ENCODE data around the gene SYNDIG1.

SYNDIG1 gene

GRCh38 chr20:24448170-24448569 is 21.3 kb upstream of the SYNDIG1 start:
- DNase-seq, result no peak

- DNase-seq, result no peak
Observed at GRCh38 chr20:24449026-24449720, 20.3 kb upstream of the SYNDIG1 start.

GRCh38 chr20:24450177-24450576 is 19.3 kb upstream of the SYNDIG1 start:
- DNase-seq, result no peak

GRCh38 chr20:24450624-24451376 is 18.6 kb upstream of the SYNDIG1 start:
- no peak for DNase-seq

GRCh38 chr20:24451428-24451827 is 18.0 kb upstream of the SYNDIG1 start:
- no peak for DNase-seq

- no peak for DNase-seq
Observed at GRCh38 chr20:24452016-24452415, 17.4 kb upstream of the SYNDIG1 start.

GRCh38 chr20:24452498-24453127 is 16.8 kb upstream of the SYNDIG1 start:
- DNase-seq, result no peak

GRCh38 chr20:24453869-24454268 is 15.6 kb upstream of the SYNDIG1 start:
- DNase-seq, result no peak

- no peak for DNase-seq
Observed at GRCh38 chr20:24455081-24455480, 14.3 kb upstream of the SYNDIG1 start.

- DNase-seq, result no peak
Observed at GRCh38 chr20:24456398-24456781, 13.0 kb upstream of the SYNDIG1 start.

- no peak for DNase-seq
Observed at GRCh38 chr20:24458436-24458835, 11.0 kb upstream of the SYNDIG1 start.

- DNase-seq, result no peak
Observed at GRCh38 chr20:24459733-24460132, 9.7 kb upstream of the SYNDIG1 start.

GRCh38 chr20:24460712-24461111 is 8.7 kb upstream of the SYNDIG1 start:
- no peak for DNase-seq

- DNase-seq, result no peak
Observed at GRCh38 chr20:24461848-24462247, 7.6 kb upstream of the SYNDIG1 start.

GRCh38 chr20:24462460-24463010 is 6.9 kb upstream of the SYNDIG1 start:
- no peak for DNase-seq

- DNase-seq, result no peak
Observed at GRCh38 chr20:24465159-24465558, 4.3 kb upstream of the SYNDIG1 start.

- DNase-seq, result no peak
Observed at GRCh38 chr20:24465730-24466129, 3.7 kb upstream of the SYNDIG1 start.

GRCh38 chr20:24468401-24469115 is 871 bp upstream of the SYNDIG1 start:
- no peak for DNase-seq

GRCh38 chr20:24469894-24470745 is 691 bp downstream of the SYNDIG1 start:
- no peak for DNase-seq

GRCh38 chr20:24470746-24471582 is 1.5 kb downstream of the SYNDIG1 start:
- DNase-seq, result no peak

- no peak for DNase-seq
Observed at GRCh38 chr20:24472426-24472825, 3.0 kb downstream of the SYNDIG1 start.
